Fibroblast of villous mesenchyme (primary cell): ENCODE results near the gene ARL4A. TPM values are rescaled to one million over a fixed set of nuclear protein-coding genes. Genes with fewer than 3 reads are reported as not detected.
"Not testable (repeated sequence)": the region's sequence is repeated elsewhere in the genome, so short reads cannot be mapped to it uniquely, and the experiment has no call there.

Experiments used
- DNase-seq: peaks from one replicate; pipeline ENCODE4 v3.0.0-alpha.2; 2010; ENCODE audit warnings: low read depth
- H3K4me3 ChIP-seq: 2 replicates; pipeline ENCODE4 v1.5.1; 2011; ENCODE audit warnings: low read depth, mild to moderate bottlenecking, low read length
- CTCF ChIP-seq: IDR thresholded peaks from 2 replicates; pipeline ENCODE4 v1.5.1; 2012; ENCODE audit warnings: low read depth, mild to moderate bottlenecking, low read length; ENCODE audit not compliant: insufficient read depth
- total RNA-seq: library from RNA; depleted of rRNA; stranded (reverse); fragments of >200 nt; gene quantifications from 2 replicates; pipeline ENCODE4 v1.2.3, GENCODE V29; 2012

ARL4A gene
- total RNA-seq, 1 donor = 24.6 TPM

GRCh38 chr7:12643001-12643643 is 44.3 kb upstream of the ARL4A start:
- no peak for TF ChIP-seq CTCF
- no peak for DNase-seq
- no peak overlapping the region for H3K4me3 ChIP-seq

GRCh38 chr7:12643644-12644043 is 43.8 kb upstream of the ARL4A start:
- TF ChIP-seq CTCF = no peak
- DNase-seq = no peak
- H3K4me3 ChIP-seq = no peak overlapping the region

- not testable (repeated sequence) for DNase-seq, H3K4me3 ChIP-seq
These were observed 42.2 kb upstream of the ARL4A start for GRCh38 chr7:12645212-12645611.

GRCh38 chr7:12646139-12646538 is 41.3 kb upstream of the ARL4A start:
- peak; percentile 48 for DNase-seq
- TF ChIP-seq CTCF = no peak
- no peak overlapping the region for H3K4me3 ChIP-seq

GRCh38 chr7:12647364-12648219 is 39.8 kb upstream of the ARL4A start:
- H3K4me3 ChIP-seq = no peak overlapping the region
- peak; percentile 79 for DNase-seq
- no peak for TF ChIP-seq CTCF

GRCh38 chr7:12648704-12649261 is 38.6 kb upstream of the ARL4A start:
- H3K4me3 ChIP-seq = no peak overlapping the region
- TF ChIP-seq CTCF = no peak

GRCh38 chr7:12649348-12649747 is 38.1 kb upstream of the ARL4A start:
- no peak overlapping the region for H3K4me3 ChIP-seq
- TF ChIP-seq CTCF = no peak
- no peak for DNase-seq

More at GRCh38 chr7:12648704-12649261, 38.6 kb upstream of the ARL4A start:
- no peak for DNase-seq
